GM12801 (cell line): ENCODE results near the gene OTOGL.

Experiments used
- TF ChIP-seq, protein P1 (sequence below): IDR thresholded peaks from one replicate; pipeline ENCODE4 v1.5.1; 2011; ENCODE audit warnings: control low read depth; ENCODE audit not compliant: insufficient read length; ENCODE audit errors: extremely low read depth

Gene OTOGL

DNA sequence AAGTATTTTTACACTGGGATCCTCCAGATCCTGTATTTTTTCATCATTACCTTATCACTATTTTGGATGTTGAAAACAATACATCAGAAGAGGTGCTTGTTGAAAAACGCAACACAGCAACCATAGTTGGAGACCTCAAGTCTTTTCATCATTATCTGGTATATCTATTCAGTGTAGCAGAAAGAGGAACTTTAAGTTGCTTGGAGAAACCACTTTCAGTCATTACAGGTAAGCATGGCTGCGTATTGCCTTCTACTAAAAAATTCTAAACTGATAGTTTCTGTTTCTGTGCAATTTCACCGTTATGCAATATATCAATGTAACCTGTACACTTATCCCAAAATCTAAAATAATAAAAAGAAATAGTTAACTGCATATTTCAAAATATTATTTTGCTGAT is 312.4 kb downstream of the OTOGL start:
- TF ChIP-seq, protein P1, sequence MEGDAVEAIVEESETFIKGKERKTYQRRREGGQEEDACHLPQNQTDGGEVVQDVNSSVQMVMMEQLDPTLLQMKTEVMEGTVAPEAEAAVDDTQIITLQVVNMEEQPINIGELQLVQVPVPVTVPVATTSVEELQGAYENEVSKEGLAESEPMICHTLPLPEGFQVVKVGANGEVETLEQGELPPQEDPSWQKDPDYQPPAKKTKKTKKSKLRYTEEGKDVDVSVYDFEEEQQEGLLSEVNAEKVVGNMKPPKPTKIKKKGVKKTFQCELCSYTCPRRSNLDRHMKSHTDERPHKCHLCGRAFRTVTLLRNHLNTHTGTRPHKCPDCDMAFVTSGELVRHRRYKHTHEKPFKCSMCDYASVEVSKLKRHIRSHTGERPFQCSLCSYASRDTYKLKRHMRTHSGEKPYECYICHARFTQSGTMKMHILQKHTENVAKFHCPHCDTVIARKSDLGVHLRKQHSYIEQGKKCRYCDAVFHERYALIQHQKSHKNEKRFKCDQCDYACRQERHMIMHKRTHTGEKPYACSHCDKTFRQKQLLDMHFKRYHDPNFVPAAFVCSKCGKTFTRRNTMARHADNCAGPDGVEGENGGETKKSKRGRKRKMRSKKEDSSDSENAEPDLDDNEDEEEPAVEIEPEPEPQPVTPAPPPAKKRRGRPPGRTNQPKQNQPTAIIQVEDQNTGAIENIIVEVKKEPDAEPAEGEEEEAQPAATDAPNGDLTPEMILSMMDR: no peak

DNA sequence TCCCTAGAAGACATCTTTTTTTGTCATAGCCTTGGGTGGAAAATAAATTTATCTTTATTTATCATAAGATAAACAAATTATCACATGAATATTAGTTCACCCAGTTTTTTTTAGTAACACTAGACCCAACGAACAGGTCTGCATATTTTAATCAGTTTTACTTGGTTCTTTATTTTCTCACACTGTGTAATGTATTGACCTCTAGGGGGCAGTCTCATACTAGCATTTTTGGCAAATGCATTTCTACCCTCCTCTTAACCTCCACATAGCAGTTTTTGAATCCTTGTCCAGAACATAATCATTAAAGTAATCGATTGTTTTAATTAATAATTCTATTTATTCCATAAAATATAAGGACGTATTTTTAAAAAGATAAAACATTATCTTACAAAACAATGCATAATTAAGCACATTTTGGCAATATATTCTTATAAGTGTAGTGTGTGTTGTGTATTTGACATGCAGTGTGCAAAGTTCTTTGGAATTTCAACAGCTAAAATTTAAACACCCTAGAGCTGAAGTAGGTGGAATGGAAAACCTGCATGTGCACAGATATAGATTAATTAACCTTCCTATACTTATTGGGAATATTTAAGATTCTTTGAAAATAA is 313.1 kb downstream of the OTOGL start:
- TF ChIP-seq, protein P1: no peak

DNA sequence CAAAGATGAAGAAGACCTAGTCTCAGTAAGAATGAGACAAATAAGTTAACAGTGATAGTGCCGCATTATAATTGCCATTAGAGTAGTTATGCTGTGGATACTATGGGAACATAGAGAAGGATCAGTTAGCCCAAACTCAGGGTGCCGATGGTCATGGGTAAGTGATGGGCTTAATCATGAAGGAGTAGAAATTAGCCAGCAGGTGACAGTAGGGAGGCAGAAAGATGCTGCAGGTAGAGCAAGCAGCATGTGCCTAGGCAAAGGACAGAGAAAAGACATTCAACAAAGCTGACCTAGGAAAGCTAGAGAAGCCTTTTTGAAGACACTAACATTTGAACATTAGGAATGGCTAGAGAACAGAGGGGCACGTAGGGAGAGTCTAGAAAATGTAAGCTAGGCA is 314.1 kb downstream of the OTOGL start:
- TF ChIP-seq, protein P1: no peak

DNA sequence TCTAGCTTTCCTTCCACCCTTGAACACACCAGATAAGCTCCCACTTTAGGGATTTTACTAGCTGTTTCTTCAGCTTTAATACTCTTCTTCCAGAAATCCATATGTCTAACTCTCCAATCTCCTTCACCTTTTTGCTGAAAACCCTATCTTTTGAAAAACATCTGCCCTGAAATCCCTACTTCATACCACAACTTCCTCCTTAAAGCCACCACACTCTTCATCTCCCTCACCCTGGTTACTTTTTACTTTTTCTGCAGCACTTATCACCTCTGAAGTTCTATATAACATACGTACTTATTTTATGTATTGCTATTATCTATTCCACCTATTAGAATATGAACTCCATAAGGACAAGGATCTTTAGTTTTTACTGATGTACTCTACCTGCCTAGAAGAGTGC is 316.1 kb downstream of the OTOGL start:
- TF ChIP-seq, protein P1: no peak

DNA sequence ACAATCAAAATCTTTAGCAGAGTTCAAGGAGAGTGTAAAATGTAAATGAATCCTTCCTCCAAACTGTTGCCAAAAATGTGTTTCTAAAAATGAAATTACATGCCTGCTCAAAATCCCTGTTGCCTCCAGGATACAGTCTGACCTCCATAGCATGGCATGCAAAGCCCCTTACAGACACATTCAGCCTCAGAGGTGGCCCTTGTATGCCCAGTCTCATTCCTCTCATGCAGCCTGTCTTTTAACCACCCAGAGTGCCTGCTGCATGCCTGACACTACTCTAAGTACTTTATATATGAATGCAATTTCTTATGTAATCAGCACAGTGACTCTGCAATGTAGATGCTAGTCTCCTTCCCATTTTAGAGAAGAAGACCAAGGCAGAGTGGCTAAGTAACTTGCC is 320.3 kb downstream of the OTOGL start:
- TF ChIP-seq, protein P1: no peak

DNA sequence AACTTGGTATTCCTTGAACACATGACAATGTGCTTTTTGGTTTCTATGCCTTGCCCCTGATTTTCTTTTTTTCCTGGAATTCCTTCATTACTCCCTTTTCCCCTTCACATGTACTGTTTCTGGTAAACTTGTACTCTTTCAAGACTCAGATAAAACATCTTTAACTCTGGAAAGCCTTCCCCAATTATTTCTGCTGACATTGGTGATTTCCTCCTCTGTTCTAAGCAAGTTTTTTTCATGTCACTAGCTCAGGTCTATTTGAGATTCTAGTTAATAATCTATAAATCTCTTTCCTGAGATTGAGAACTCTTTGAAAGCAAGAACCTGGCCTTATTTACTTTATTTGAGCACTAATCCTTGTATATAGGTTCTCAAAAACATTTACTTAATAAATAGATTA is 320.7 kb downstream of the OTOGL start:
- TF ChIP-seq, protein P1: no peak

DNA sequence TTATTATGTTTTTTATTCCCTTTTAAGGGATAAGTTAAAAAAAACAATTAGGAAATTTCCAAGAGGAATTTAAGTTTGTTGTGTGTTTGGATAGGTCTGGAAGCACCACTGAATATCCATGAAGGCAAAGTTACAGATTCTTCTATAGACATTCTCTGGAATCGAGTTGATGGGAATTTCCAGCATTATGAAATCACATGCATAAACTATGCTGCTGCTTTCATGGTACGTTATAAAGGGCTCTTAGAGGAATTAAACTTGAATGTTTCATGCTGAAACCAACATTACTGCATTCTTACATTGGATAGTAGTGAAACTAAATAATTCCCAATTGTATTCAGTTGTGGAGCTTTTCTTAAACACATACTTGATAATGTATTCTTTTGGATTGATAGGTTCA is 323.2 kb downstream of the OTOGL start:
- TF ChIP-seq, protein P1: no peak
